DMS 273 (cell line): Measurements from ENCODE around the gene SMARCC1.
"Not testable (repeated sequence)": the region's sequence is repeated elsewhere in the genome, so short reads cannot be mapped to it uniquely, and the experiment has no call there.

ENCODE experiments used
- DNase-seq: peaks from one replicate; lab custom pipeline; 2025; ENCODE audit not compliant: unreplicated experiment; lab: John Stamatoyannopoulos, UW

Gene SMARCC1

GRCh38 chr3:47772047-47772446 is 9.6 kb downstream of the SMARCC1 start:
- DNase-seq: no peak

GRCh38 chr3:47766186-47766585 is 15.5 kb downstream of the SMARCC1 start:
- no peak for DNase-seq

DNA sequence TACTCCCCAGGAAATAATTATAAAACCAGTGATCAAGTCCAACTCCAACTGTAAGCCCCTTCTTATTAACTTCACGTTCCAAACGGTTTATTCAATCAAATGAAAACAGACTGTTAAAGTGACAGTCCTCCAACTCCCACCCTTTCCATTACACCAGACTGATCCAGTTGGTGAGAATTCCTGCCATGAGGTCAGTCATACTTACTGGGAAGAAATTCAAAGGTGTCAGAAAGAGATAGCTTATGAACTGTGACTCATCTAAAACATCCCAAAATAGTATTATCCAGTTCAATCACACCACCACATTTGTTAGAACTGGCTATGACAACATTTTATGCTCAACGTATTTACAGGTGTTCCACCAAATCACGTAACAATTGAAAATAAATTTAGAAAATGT is 19.5 kb downstream of the SMARCC1 start:
- DNase-seq: no peak

DNA sequence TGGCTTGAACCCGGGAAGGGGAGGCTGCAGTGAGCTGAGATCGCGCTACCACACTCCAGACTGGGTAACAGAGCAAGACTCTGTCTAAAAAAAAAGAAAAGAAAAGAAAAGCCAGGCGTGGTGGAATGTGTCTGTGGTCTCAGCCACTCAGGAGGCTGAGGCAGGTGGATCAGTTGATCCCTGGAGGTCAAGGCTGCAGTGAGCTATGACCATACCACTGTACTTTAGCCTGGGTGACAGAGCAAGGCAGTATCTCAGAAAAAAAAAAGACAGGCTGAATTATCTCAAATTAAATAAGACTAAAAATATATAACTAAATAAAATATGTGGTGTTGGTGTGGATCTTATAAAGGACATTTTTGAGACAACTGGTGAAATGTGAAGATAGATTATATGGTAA is 20.6 kb downstream of the SMARCC1 start:
- no peak for DNase-seq

GRCh38 chr3:47760207-47760606 is 21.5 kb downstream of the SMARCC1 start:
- not testable (repeated sequence) for DNase-seq

GRCh38 chr3:47758261-47759025 is 23.2 kb downstream of the SMARCC1 start:
- no peak for DNase-seq

- DNase-seq: no peak
Observed at GRCh38 chr3:47752716-47753115, 29.0 kb downstream of the SMARCC1 start.

- DNase-seq: not testable (repeated sequence)
Observed at GRCh38 chr3:47750811-47751354, 30.8 kb downstream of the SMARCC1 start.

DNA sequence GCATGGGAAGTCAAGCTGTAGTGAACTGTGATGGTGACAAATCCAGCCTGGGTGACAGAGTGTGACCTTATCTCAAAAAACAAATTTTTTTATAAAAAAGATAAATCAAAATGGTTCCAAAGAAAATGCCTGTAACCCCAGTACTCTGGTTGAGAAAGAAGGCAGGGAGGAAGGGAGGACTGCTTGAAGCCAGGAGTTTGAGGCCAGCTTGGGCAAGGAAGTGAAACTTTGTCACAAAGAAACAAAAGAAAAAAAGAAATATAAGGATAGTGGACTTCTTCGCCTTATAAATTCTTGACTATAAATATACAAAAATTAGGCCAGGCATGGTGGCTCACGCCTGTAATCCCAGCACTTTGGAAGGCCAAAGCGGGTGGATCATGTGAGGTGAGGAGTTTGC is 34.1 kb downstream of the SMARCC1 start:
- no peak for DNase-seq

GRCh38 chr3:47746264-47746663 is 35.4 kb downstream of the SMARCC1 start:
- no peak for DNase-seq

DNA sequence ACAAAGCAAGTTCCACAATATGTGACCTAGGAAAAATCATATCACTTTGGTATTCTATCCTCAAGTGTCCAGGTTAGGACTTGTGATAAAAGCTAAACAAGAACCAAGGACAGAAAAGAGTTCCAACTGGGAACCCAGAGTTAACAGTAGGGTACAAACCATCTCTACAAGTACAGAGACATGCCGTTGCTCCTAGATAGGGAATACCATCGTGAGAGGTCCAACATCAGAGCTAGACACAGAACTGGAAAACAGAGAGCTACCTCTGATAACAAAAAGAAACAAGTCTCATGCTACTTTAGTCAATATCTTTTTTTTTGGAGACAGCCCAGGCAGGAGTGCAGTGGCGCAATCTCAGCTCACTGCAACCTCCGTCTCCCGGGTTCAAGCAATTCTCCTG is 37.8 kb downstream of the SMARCC1 start:
- no peak for DNase-seq

DNA sequence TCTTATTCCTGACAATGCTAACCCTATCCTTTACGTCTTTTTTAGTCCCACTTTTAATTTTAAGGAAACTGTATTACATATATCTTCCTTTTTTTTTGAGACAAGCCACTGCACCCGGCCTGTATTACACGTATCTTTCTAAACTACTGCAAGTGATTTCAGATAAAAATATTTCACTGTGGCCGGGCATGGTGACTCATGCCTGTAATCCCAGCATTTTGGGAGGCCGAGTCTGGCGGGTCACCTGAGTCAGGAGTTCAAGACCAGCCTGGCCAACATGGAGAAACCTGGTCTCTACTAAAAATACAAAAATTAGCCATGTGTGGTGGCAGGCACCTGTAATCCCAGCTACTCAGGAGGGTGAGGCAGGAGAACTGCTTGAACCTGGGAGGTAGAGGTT is 38.3 kb downstream of the SMARCC1 start:
- DNase-seq: not testable (repeated sequence)

DNA sequence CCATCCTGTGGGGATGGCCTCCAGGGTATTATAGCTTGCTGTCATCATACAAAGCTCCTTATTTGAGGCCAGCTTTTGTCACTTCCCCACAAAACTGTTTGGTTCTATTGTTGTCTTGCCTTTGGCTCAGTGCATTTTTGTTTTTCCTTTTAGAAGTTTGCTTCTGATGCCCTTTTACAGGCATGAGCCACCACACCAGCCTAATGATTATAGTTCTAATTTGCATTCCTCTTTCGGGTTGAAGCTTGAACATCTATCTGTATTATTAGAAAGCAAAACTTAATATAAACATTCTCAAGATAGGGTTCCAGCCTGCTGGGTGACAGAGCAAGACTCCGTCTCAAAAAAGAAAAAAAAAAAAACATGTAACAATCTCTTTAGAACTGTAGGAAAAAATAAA is 39.8 kb downstream of the SMARCC1 start:
- DNase-seq: no peak

- no peak for DNase-seq
Observed at GRCh38 chr3:47732143-47732542, 49.5 kb downstream of the SMARCC1 start.

DNA sequence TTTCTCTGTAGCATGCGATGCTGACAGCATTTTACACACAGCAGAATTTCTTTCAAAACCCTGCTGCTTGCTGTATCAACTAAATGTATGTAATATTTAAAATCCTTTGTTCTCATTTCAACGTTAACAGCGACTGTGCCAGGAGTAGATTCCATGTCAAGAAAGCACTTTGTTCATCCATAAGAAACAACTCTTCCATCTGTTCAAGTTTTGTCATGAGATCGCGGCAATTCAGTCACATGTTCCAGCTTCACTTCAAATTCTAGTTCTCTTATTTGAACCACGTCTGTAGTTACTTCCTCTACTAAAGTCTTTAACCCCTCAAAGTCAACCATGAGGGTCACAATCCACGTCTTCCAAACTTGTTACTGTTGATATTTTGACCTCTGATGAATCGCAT is 50.6 kb downstream of the SMARCC1 start:
- no peak for DNase-seq

GRCh38 chr3:47722859-47723258 is 58.8 kb downstream of the SMARCC1 start:
- DNase-seq: no peak

DNA sequence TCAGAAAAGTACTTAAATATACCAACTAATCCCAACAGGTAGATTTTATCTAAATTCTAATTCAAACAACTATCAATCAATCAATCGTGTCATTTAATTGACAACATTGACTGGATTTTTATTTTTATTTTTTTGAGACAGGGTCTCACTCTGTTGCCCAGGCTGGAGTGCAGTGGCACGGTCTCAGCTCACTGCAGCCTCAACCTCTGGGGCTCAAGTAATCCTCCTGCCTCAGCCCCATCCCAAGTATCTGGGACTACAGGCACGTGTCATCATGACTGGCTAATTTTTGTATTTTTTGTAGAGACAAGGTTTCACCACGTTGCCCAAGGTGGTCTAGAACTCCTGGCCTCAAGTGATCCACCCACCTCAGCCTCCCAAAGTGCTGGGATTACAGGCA is 64.2 kb downstream of the SMARCC1 start:
- not testable (repeated sequence) for DNase-seq

- no peak for DNase-seq
Observed at GRCh38 chr3:47716656-47717055, 65.0 kb downstream of the SMARCC1 start.

DNA sequence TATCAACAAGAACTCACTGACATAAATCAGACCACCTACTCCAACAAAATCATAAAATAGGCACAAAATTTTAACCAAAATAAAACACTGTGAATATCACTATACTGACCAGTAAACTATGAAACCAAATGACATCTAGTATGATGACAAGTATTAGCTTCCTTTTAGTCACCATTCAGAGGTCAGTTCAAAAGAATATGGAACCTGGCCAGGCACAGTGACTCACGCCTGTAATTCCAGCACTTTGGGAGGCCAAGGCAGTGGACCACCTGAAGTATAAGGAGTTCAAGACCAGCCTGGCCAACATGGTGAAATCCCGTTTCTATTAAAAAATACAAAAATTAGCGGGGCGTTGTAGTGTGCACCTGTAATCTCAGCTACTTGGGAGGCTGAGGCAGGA is 65.8 kb downstream of the SMARCC1 start:
- DNase-seq: no peak

DNA sequence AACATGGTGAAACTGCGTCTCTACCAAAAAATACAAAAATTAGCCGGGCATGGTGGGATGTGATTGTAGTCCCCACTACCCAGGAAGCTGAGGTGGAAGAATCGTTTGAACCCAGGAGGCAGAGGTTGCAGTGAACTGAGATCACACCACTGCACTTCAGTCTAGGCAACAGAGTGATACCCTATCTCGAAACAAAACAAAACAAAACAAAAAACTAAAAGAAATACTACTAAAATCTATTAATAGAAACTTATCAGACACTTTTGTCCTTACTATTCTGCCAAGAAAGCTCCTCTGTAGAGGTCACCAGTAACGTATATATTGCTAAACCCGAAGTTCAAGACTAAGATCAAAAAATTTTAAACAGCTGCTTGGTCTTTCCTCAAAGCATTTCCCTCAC is 67.1 kb downstream of the SMARCC1 start:
- DNase-seq: no peak

DNA sequence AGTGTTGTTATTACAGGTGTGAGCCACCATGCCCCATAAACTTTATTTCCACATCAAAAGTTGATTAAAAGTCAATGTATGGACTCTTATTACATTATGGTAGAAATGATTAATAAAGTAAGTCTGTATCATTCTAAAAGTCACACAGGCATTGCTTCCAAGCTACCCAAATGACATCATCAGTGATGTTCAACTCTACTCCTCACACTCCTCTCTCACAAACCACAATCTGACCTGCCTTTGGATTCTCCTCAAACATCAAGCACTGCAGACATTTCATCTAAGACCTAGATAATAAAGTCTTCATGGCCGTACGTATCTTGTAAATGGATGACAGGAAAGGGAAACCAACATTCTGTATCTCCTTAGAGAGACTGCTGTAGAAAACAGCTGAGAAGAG is 68.0 kb downstream of the SMARCC1 start:
- DNase-seq: no peak

- DNase-seq: no peak
Observed at GRCh38 chr3:47712398-47712797, 69.3 kb downstream of the SMARCC1 start.

DNA sequence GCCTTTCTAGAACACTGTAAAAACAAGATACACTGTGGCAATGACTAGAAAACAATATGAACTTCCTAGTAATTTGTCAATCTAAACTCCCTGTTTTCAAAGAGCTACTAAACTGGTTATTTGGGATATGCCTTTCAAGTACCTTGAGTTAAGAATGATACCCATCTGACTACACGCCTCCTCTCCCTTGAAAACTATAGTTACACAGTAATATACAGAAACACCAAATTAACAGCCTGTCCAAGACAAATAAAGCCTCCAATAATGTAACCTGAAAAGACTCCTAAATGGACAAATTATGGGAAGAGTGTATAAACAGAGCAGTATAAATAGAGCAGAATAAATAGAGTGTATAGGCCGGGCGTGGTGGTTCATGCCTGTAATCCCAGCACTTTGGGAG is 70.1 kb downstream of the SMARCC1 start:
- DNase-seq: no peak
